A673 (cell line): Measurements from ENCODE around the gene BCAR3. TPM values are rescaled to one million over a fixed set of nuclear protein-coding genes. Genes with fewer than 3 reads are reported as not detected.
"Not testable (repeated sequence)": the region's sequence is repeated elsewhere in the genome, so short reads cannot be mapped to it uniquely, and the experiment has no call there.

ENCODE experiments used
- BruUV-seq: library from RNA; stranded (reverse); fragments of 400-500 nt; replicated peaks from 2 replicates; lab custom pipeline; 2021; lab: Mats Ljungman, UMichigan
- CTCF ChIA-PET: fragments of 300-600 bp; sonication (Branson Sonifier 250); formaldehyde crosslinking; loops from one replicate; lab custom pipeline; 2022; ENCODE audit warnings: antibody characterized with exemption; lab: Charles Lee
- POLR2A ChIA-PET: fragments of 300-600 bp; sonication (Branson Sonifier 250); formaldehyde crosslinking; loops from one replicate; lab custom pipeline; 2022; ENCODE audit warnings: antibody characterized with exemption; ENCODE audit not compliant: low non-redundant PET; lab: Charles Lee
- DNase-seq: peaks from one replicate; pipeline ENCODE4 v3.0.0-alpha.2; 2015; ENCODE audit warnings: low spot score
- H3K27ac ChIP-seq: fragments of 200-600 bp; sonication (generic); 2 replicates; pipeline ENCODE4 v1.5.1; 2016; ENCODE audit warnings: mixed run types, low read depth, mild to moderate bottlenecking, mixed read lengths, antibody characterized with exemption, low read length; ENCODE audit not compliant: poor library complexity, severe bottlenecking
- H3K27me3 ChIP-seq: fragments of 200-600 bp; sonication (generic); replicated peaks from 2 replicates; pipeline ENCODE4 v1.6.1; 2017; ENCODE audit warnings: mixed run types, low read depth, mild to moderate bottlenecking, mixed read lengths, antibody characterized with exemption, low read length; ENCODE audit not compliant: insufficient read depth, poor library complexity
- H3K36me3 ChIP-seq: fragments of 200-600 bp; sonication (generic); 2 replicates; pipeline ENCODE4 v1.6.1; 2016; ENCODE audit warnings: mixed run types, mild to moderate bottlenecking, mixed read lengths, antibody characterized with exemption, low read length; ENCODE audit not compliant: insufficient read depth, poor library complexity, severe bottlenecking
- H3K4me1 ChIP-seq: fragments of 200-600 bp; sonication (generic); 2 replicates; pipeline ENCODE4 v1.6.1; 2017; ENCODE audit warnings: mixed run types, mild to moderate bottlenecking, mixed read lengths, antibody characterized with exemption, low read length; ENCODE audit not compliant: insufficient read depth, poor library complexity, severe bottlenecking
- H3K4me3 ChIP-seq: fragments of 200-600 bp; sonication (generic); 2 replicates; pipeline ENCODE4 v1.5.1; 2016; ENCODE audit warnings: low read depth, mixed run types, mild to moderate bottlenecking, mixed read lengths, low read length; ENCODE audit not compliant: poor library complexity, severe bottlenecking
- H3K9me3 ChIP-seq: fragments of 200-600 bp; sonication (generic); 2 replicates; pipeline ENCODE4 v1.6.1; 2016; ENCODE audit warnings: mixed run types, low read depth, mild to moderate bottlenecking, mixed read lengths, antibody characterized with exemption, low read length; ENCODE audit not compliant: poor library complexity, severe bottlenecking
- CTCF ChIP-seq: fragments of 300-800, 200-600 bp; sonication (generic); conservative IDR thresholded peaks from 2 replicates; pipeline ENCODE4 v1.5.1; 2017; ENCODE audit warnings: low read depth, mild to moderate bottlenecking, antibody characterized with exemption, low read length, moderate library complexity, mixed read lengths
- EZH2 ChIP-seq: fragments of 200-600 bp; sonication (generic); IDR thresholded peaks from 2 replicates; pipeline ENCODE4 v1.6.1; 2017; ENCODE audit warnings: borderline replicate concordance, low read depth, mild to moderate bottlenecking, mixed read lengths, antibody characterized with exemption, low read length; ENCODE audit not compliant: poor library complexity, severe bottlenecking
- intact Hi-C: fragments of 100-400 bp; cut with micrococcal nuclease; formaldehyde crosslinking; loops from one replicate; pipeline ENCODE4 v1.10.0; 2022; ENCODE audit not compliant: unreplicated experiment
- total RNA-seq: library from RNA; stranded (reverse); gene quantifications from 2 replicates; pipeline ENCODE4 v1.2.3, GENCODE V29; 2021

BCAR3 gene
- total RNA-seq, 1 experiment from 2014 or later = 0.90 TPM

- Histone ChIP-seq H3K36me3 (no peaks in the 10 kb centered on the region), H3K4me3 (no peak overlapping the region)
These were observed 19.0 kb downstream of the BCAR3 start for GRCh38 chr1:93662481-93663207.

GRCh38 chr1:93661829-93662474, 19.7 kb downstream of the BCAR3 start:
- TF ChIP-seq CTCF = no peak
- TF ChIP-seq EZH2 = no peak
- ChIA-PET CTCF (no interaction called here), POLR2A (no interaction called here)
- Histone ChIP-seq H3K9me3 (no peaks in the 10 kb centered on the region), H3K4me3 (no peak overlapping the region), H3K27me3 (no peaks in the 10 kb centered on the region), H3K36me3 (no peaks in the 10 kb centered on the region), H3K27ac (no peak overlapping the region), H3K4me1 (no peaks in the 10 kb centered on the region)
- intact Hi-C loops = no loop called here
- no TSS peak for BruUV-seq
- DNase-seq = peak; percentile 25

More at GRCh38 chr1:93662481-93663207, 19.0 kb downstream of the BCAR3 start:
- ChIA-PET POLR2A (no interaction called here), CTCF (no interaction called here)
- no peaks in the 10 kb centered on the region for H3K4me1 ChIP-seq
- no peak overlapping the region for H3K27ac ChIP-seq
- TF ChIP-seq CTCF = no peak
- no peak for TF ChIP-seq EZH2
- no peaks in the 10 kb centered on the region for H3K9me3 ChIP-seq
- no TSS peak for BruUV-seq
- peak; percentile 37 for DNase-seq
- no peaks in the 10 kb centered on the region for H3K27me3 ChIP-seq
- intact Hi-C loops = no loop called here

GRCh38 chr1:93661341-93661740, 20.3 kb downstream of the BCAR3 start:
- POLR2A ChIA-PET, BruUV-seq, H3K36me3 ChIP-seq, H3K4me1 ChIP-seq, H3K27me3 ChIP-seq, intact Hi-C loops, H3K4me3 ChIP-seq, H3K27ac ChIP-seq, DNase-seq, H3K9me3 ChIP-seq, CTCF ChIA-PET: not testable (repeated sequence)
